ENCODE data around the gene DCLK2. TPM values are rescaled to one million over a fixed set of nuclear protein-coding genes. Genes with fewer than 3 reads are reported as not detected.

The DCLK2 gene
- total and polyA plus RNA-seq, 2 donors (not counting 1 experiment from before 2014, with no cell fraction given) = 0.91 to 3.3 TPM

DNA sequence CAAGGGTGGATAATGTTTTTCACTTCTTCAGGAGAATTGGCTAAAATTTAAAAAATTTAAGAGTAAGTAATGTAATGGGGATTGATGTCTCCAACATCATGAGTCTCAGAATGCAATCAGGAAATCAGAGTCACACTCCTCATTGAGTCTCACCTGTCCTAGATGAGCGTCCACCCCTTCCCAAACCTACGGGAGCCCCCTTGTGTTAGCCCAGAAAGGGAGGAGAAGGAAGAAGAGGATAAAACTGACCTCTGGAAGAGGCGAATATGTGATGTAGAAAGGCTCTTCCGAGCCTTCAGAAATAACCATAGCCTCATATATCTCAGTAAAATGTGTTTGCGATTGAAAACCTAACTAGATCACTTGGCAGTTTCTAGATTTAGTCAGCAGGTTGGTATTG, 157.1 kb downstream of the DCLK2 start:
- H3K4me3 Mint-ChIP-seq = no peak overlapping the region
- no peaks in the 10 kb centered on the region for H3K4me1 ChIP-seq (ENCODE audit: control insufficient read depth in 2 of 2, insufficient read depth in 2 of 2, low read length in 2 of 2)

DNA sequence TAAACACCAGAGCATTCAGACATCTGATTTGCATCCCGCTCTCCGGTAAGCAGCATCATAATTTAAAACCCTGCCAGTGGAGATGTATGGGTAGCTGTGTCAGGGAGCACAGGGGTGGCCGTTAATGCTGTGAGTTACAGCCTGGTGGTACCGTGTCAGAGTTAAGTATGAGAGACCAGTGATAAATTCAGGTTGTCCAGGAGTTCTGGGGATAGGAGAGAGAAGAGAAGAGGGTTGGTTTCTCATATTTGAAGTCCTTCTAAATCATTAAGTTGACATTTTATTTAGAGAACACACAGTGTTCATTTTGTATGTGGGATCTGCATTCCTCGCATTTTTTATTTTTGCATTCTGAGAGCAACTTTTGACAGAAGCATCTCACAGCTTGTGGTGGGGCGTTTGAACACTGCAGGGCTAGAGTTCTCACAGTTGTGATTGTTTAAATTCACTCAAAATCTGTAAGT, 157.6 kb downstream of the DCLK2 start:
- Histone ChIP-seq H3K4me3 (ENCODE audit: control extremely low read depth in 1 of 5, extremely low read depth in 1 of 5, insufficient read depth in 1 of 5, low read depth in 2 of 5, low read length in 4 of 5) (no peak overlapping the region), H3K4me1 (ENCODE audit: control insufficient read depth in 2 of 2, insufficient read depth in 2 of 2, low read length in 2 of 2) (no peaks in the 10 kb centered on the region), H3K4me2 (replicated peaks; ENCODE audit: low read depth, low read length, poor library complexity, severe bottlenecking) (no peak overlapping the region), H3K9me3 (ENCODE audit: control extremely low read depth in 1 of 3, control insufficient read depth in 2 of 3, insufficient read depth in 1 of 3, low read length in 2 of 3) (no peaks in the 10 kb centered on the region), H2AFZ (ENCODE audit: insufficient read depth, low read depth, low read length, poor library complexity, severe bottlenecking) (no peak overlapping the region), H3K36me3 (replicated peaks in 1 of 2; ENCODE audit: control extremely low read depth in 1 of 2, control insufficient read depth in 1 of 2, extremely low read depth in 1 of 2, insufficient read depth in 2 of 2, low read length in 1 of 2) (no peaks in the 10 kb centered on the region), H4K20me1 (ENCODE audit: control insufficient read depth, insufficient read depth, low read length, poor library complexity, severe bottlenecking) (no peaks in the 10 kb centered on the region), H3K79me2 (ENCODE audit: control insufficient read depth, insufficient read depth, low read length) (no peaks in the 10 kb centered on the region), H3K27me3 (replicated peaks in 1 of 4; ENCODE audit: control extremely low read depth in 1 of 4, control insufficient read depth in 3 of 4, insufficient read depth in 4 of 4, low read length in 3 of 4) (no peaks in the 10 kb centered on the region), H3K27ac (ENCODE audit: low read length in 2 of 2) (no peak overlapping the region), H3K9ac (ENCODE audit: low read length) (no peak overlapping the region)
- intact Hi-C loops (cut with micrococcal nuclease) = no loop called here
- Mint-ChIP-seq H3K4me3 (no peak overlapping the region), H3K4me1 (no peaks in the 10 kb centered on the region), H3K9me3 (ENCODE audit: insufficient read depth) (no peaks in the 10 kb centered on the region), H3K27ac (no peak overlapping the region), H3K27me3 (no peaks in the 10 kb centered on the region)
- ATAC-seq (ENCODE audit: low read depth) (no peak), DNase-seq (no peak)
- TF ChIP-seq EZH2 (IDR thresholded peaks at IDR 0.05; ENCODE audit: borderline replicate concordance, insufficient read depth, low read depth, low read length, poor library complexity, severe bottlenecking) = no peak
- TF ChIP-seq, protein P1, sequence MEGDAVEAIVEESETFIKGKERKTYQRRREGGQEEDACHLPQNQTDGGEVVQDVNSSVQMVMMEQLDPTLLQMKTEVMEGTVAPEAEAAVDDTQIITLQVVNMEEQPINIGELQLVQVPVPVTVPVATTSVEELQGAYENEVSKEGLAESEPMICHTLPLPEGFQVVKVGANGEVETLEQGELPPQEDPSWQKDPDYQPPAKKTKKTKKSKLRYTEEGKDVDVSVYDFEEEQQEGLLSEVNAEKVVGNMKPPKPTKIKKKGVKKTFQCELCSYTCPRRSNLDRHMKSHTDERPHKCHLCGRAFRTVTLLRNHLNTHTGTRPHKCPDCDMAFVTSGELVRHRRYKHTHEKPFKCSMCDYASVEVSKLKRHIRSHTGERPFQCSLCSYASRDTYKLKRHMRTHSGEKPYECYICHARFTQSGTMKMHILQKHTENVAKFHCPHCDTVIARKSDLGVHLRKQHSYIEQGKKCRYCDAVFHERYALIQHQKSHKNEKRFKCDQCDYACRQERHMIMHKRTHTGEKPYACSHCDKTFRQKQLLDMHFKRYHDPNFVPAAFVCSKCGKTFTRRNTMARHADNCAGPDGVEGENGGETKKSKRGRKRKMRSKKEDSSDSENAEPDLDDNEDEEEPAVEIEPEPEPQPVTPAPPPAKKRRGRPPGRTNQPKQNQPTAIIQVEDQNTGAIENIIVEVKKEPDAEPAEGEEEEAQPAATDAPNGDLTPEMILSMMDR (IDR thresholded peaks at IDR 0.05) = no peak
- 90% methylated on average over 5 of the region's 6 CpGs for WGBS (ENCODE audit: insufficient coverage)
- POLR2A ChIA-PET = no interaction called here
- CTCF ChIA-PET = no interaction called here

More for the DNA sequence above, 157.1 kb downstream of the DCLK2 start:
- Histone ChIP-seq H3K9ac (ENCODE audit: low read length) (no peak overlapping the region), H3K4me3 (ENCODE audit: control extremely low read depth in 1 of 5, extremely low read depth in 1 of 5, insufficient read depth in 1 of 5, low read depth in 2 of 5, low read length in 4 of 5) (no peak overlapping the region), H3K9me3 (ENCODE audit: control extremely low read depth in 1 of 3, control insufficient read depth in 2 of 3, insufficient read depth in 1 of 3, low read length in 2 of 3) (no peaks in the 10 kb centered on the region), H3K4me2 (replicated peaks; ENCODE audit: low read depth, low read length, poor library complexity, severe bottlenecking) (no peak overlapping the region), H3K79me2 (ENCODE audit: control insufficient read depth, insufficient read depth, low read length) (no peaks in the 10 kb centered on the region), H3K27ac (ENCODE audit: low read length in 2 of 2) (no peak overlapping the region), H4K20me1 (ENCODE audit: control insufficient read depth, insufficient read depth, low read length, poor library complexity, severe bottlenecking) (no peaks in the 10 kb centered on the region), H2AFZ (ENCODE audit: insufficient read depth, low read depth, low read length, poor library complexity, severe bottlenecking) (no peak overlapping the region), H3K36me3 (replicated peaks in 1 of 2; ENCODE audit: control extremely low read depth in 1 of 2, control insufficient read depth in 1 of 2, extremely low read depth in 1 of 2, insufficient read depth in 2 of 2, low read length in 1 of 2) (no peaks in the 10 kb centered on the region), H3K27me3 (replicated peaks in 1 of 4; ENCODE audit: control extremely low read depth in 1 of 4, control insufficient read depth in 3 of 4, insufficient read depth in 4 of 4, low read length in 3 of 4) (no peaks in the 10 kb centered on the region)
- Mint-ChIP-seq H3K4me1 (no peaks in the 10 kb centered on the region), H3K27ac (no peak overlapping the region), H3K9me3 (ENCODE audit: insufficient read depth) (no peaks in the 10 kb centered on the region), H3K27me3 (no peaks in the 10 kb centered on the region)
- no CpG with 5 or more reads among the region's 5 CpGs for WGBS (ENCODE audit: insufficient coverage)
- ATAC-seq (ENCODE audit: low read depth) (no peak), DNase-seq (no peak)
- CTCF ChIA-PET = no interaction called here
- TF ChIP-seq, protein P1 (IDR thresholded peaks at IDR 0.05) = no peak
- TF ChIP-seq EZH2 (IDR thresholded peaks at IDR 0.05; ENCODE audit: borderline replicate concordance, insufficient read depth, low read depth, low read length, poor library complexity, severe bottlenecking) = no peak
- intact Hi-C loops (cut with micrococcal nuclease) = no loop called here
- POLR2A ChIA-PET = no interaction called here
